Brain microvascular endothelial cell (primary cell): Measurements from ENCODE around the gene NMRK2.

Experiments used
- DNase-seq: peaks from one replicate; pipeline ENCODE4 v3.0.0-alpha.2; 2020
- H3K27ac ChIP-seq: fragments of 250-450 bp; sonication (Bioruptor Pico); 2 replicates; pipeline ENCODE4 v1.5.1; 2020; ENCODE audit warnings: mild to moderate bottlenecking, moderate library complexity
- H3K27me3 ChIP-seq: fragments of 250-450 bp; sonication (Bioruptor Pico); replicated peaks from 2 replicates; pipeline ENCODE4 v1.5.1; 2020; ENCODE audit warnings: mild to moderate bottlenecking
- H3K36me3 ChIP-seq: fragments of 250-450 bp; sonication (Bioruptor Pico); replicated peaks from 2 replicates; pipeline ENCODE4 v1.5.1; 2020; ENCODE audit warnings: mild to moderate bottlenecking
- H3K4me3 ChIP-seq: 2 replicates; pipeline ENCODE4 v1.5.1; 2011; ENCODE audit warnings: low read depth, mild to moderate bottlenecking, control low read depth, low read length, moderate library complexity
- CTCF ChIP-seq: IDR thresholded peaks from 2 replicates; pipeline ENCODE4 v1.5.1; 2011; ENCODE audit warnings: low read depth, mild to moderate bottlenecking, moderate library complexity, low read length, control low read depth, inconsistent platforms; ENCODE audit errors: missing control alignments
- in situ Hi-C: cut with HindIII; loops from 2 replicates; pipeline ENCODE4 v1.10.0; 2017; ENCODE audit warnings: low sequenced_read_pairs, low pct_ligation_motif_present

Gene NMRK2

GRCh38 chr19:3986260-3987041 is 53.6 kb downstream of the NMRK2 start:
- in situ Hi-C loops: no loop called here
- peak; percentile 64 for TF ChIP-seq CTCF
- no peak overlapping the region for H3K27ac ChIP-seq
- H3K36me3 ChIP-seq: peaks cover 34% of the 10 kb centered on the region
- DNase-seq: peak; percentile 68
- H3K27me3 ChIP-seq: no peaks in the 10 kb centered on the region
- peak overlapping the region; percentile 22 for H3K4me3 ChIP-seq

GRCh38 chr19:3987619-3988371 is 54.9 kb downstream of the NMRK2 start:
- TF ChIP-seq CTCF: peak; percentile 89
- no peak overlapping the region for H3K27ac ChIP-seq
- in situ Hi-C loops: no loop called here
- H3K4me3 ChIP-seq: peak overlapping the region; percentile 9
- DNase-seq: peak; percentile 62
- no peaks in the 10 kb centered on the region for H3K27me3 ChIP-seq
- peaks cover 21% of the 10 kb centered on the region for H3K36me3 ChIP-seq

GRCh38 chr19:3990815-3991117 is 57.9 kb downstream of the NMRK2 start:
- Histone ChIP-seq H3K27ac (no peak overlapping the region), H3K27me3 (no peaks in the 10 kb centered on the region), H3K4me3 (no peak overlapping the region), H3K36me3 (no peaks in the 10 kb centered on the region)
- DNase-seq: no peak
- TF ChIP-seq CTCF: no peak
- in situ Hi-C loops: no loop called here
